Measurements from ENCODE around the gene SV2B. TPM values are rescaled to one million over a fixed set of nuclear protein-coding genes. Genes with fewer than 3 reads are reported as not detected.

The SV2B gene
- polyA plus RNA-seq, 3 donors, result 0.50 to 1.8 (median 0.88) TPM

- DNase-seq (ENCODE audit: extremely low read depth in 1 of 11, low read depth in 9 of 11, low spot score in 4 of 11), result no peak
These were observed 182.4 kb downstream of the SV2B start for GRCh38 chr15:91282486-91282885.

GRCh38 chr15:91283155-91283554 is 183.1 kb downstream of the SV2B start:
- DNase-seq (ENCODE audit: extremely low read depth in 1 of 11, low read depth in 9 of 11, low spot score in 4 of 11), result no peak

GRCh38 chr15:91284758-91285466 is 184.9 kb downstream of the SV2B start:
- DNase-seq (ENCODE audit: extremely low read depth in 1 of 11, low read depth in 9 of 11, low spot score in 4 of 11), result no peak

- DNase-seq (ENCODE audit: extremely low read depth in 1 of 11, low read depth in 9 of 11, low spot score in 4 of 11), result no peak
These were observed 189.3 kb downstream of the SV2B start for GRCh38 chr15:91289324-91289723.

GRCh38 chr15:91290553-91290952 is 190.5 kb downstream of the SV2B start:
- no peak for DNase-seq (ENCODE audit: extremely low read depth in 1 of 11, low read depth in 9 of 11, low spot score in 4 of 11)

- no peak for DNase-seq (ENCODE audit: extremely low read depth in 1 of 11, low read depth in 9 of 11, low spot score in 4 of 11)
These were observed 191.6 kb downstream of the SV2B start for GRCh38 chr15:91291673-91292072.

- no peak for DNase-seq (ENCODE audit: extremely low read depth in 1 of 11, low read depth in 9 of 11, low spot score in 4 of 11)
These were observed 194.3 kb downstream of the SV2B start for GRCh38 chr15:91294344-91294743.

GRCh38 chr15:91294795-91295194 is 194.7 kb downstream of the SV2B start:
- DNase-seq (ENCODE audit: extremely low read depth in 1 of 11, low read depth in 9 of 11, low spot score in 4 of 11), result no peak

GRCh38 chr15:91298101-91298500 is 198.0 kb downstream of the SV2B start:
- no peak for DNase-seq (ENCODE audit: extremely low read depth in 1 of 11, low read depth in 9 of 11, low spot score in 4 of 11)

GRCh38 chr15:91302588-91303439 is 202.8 kb downstream of the SV2B start:
- peak; percentile 45 to 76 (median 54) for DNase-seq (ENCODE audit: extremely low read depth in 1 of 11, low read depth in 9 of 11, low spot score in 4 of 11)

GRCh38 chr15:91304210-91304609 is 204.2 kb downstream of the SV2B start:
- no peak for DNase-seq (ENCODE audit: extremely low read depth in 1 of 11, low read depth in 9 of 11, low spot score in 4 of 11)

GRCh38 chr15:91304786-91305185 is 204.7 kb downstream of the SV2B start:
- DNase-seq (ENCODE audit: extremely low read depth in 1 of 11, low read depth in 9 of 11, low spot score in 4 of 11), result no peak

- no peak for DNase-seq (ENCODE audit: extremely low read depth in 1 of 11, low read depth in 9 of 11, low spot score in 4 of 11)
These were observed 206.1 kb downstream of the SV2B start for GRCh38 chr15:91306144-91306543.

- DNase-seq (ENCODE audit: extremely low read depth in 1 of 11, low read depth in 9 of 11, low spot score in 4 of 11), result peak in 1 of 11 donors; percentile 26
These were observed 207.5 kb downstream of the SV2B start for GRCh38 chr15:91307601-91308000.

GRCh38 chr15:91308199-91308598 is 208.1 kb downstream of the SV2B start:
- DNase-seq (ENCODE audit: extremely low read depth in 1 of 11, low read depth in 9 of 11, low spot score in 4 of 11), result no peak

- no peak for DNase-seq (ENCODE audit: extremely low read depth in 1 of 11, low read depth in 9 of 11, low spot score in 4 of 11)
These were observed 208.8 kb downstream of the SV2B start for GRCh38 chr15:91308855-91309254.

- DNase-seq (ENCODE audit: extremely low read depth in 1 of 11, low read depth in 9 of 11, low spot score in 4 of 11), result no peak
These were observed 211.9 kb downstream of the SV2B start for GRCh38 chr15:91311986-91312385.

- no peak for DNase-seq (ENCODE audit: extremely low read depth in 1 of 11, low read depth in 9 of 11, low spot score in 4 of 11)
These were observed 216.1 kb downstream of the SV2B start for GRCh38 chr15:91316126-91316525.

- DNase-seq (ENCODE audit: extremely low read depth in 1 of 11, low read depth in 9 of 11, low spot score in 4 of 11), result no peak
These were observed 218.5 kb downstream of the SV2B start for GRCh38 chr15:91318516-91318915.

GRCh38 chr15:91318931-91319330 is 218.9 kb downstream of the SV2B start:
- no peak for DNase-seq (ENCODE audit: extremely low read depth in 1 of 11, low read depth in 9 of 11, low spot score in 4 of 11)

Data from renal cortex interstitium (tissue), 11 donors.